ENCODE measurements around the gene MYO5C. TPM values are rescaled to one million over a fixed set of nuclear protein-coding genes. Genes with fewer than 3 reads are reported as not detected.

The MYO5C gene
- total RNA-seq (2021) (0.43 and 0.63 TPM in 2 replicates), Bru-seq, nascent RNA (percentile 18 among the genes with signal in this experiment), BruChase-seq, experiment 1, labeled RNA remaining after a 2-hour chase (percentile 21 among the genes with signal in this experiment), BruChase-seq, experiment 2, labeled RNA remaining after a 6-hour chase (percentile 23 among the genes with signal in this experiment)
- long read RNA-seq, result 0 reads

GRCh38 chr15:52295421-52296001 is at the start of gene MYO5C:
TSS of gene MYO5C (minus strand) at chr15:52295804. CDS start at chr15:52295636, 168 bp downstream.
- no peaks in the 10 kb centered on the region for H3K36me3 ChIP-seq (ENCODE audit: insufficient read depth, low read length, poor library complexity, severe bottlenecking)
- TF ChIP-seq CTCF (conservative IDR thresholded peaks at IDR 0.05; ENCODE audit: low read depth, low read length) (no peak), EZH2 (IDR thresholded peaks at IDR 0.05; ENCODE audit: borderline replicate concordance, low read depth, low read length, poor library complexity, severe bottlenecking) (peak; percentile 60)
- POLR2A ChIA-PET (ENCODE audit: low non-redundant PET), result no interaction called here
- no peak for DNase-seq (ENCODE audit: low spot score)
- H3K27me3 ChIP-seq (replicated peaks; ENCODE audit: insufficient read depth, low read depth, low read length, poor library complexity), result peaks cover 44% of the 10 kb centered on the region
- BruUV-seq (replicated peaks), result no TSS peak
- no peak within 1 kb of the TSS for H3K27ac ChIP-seq (ENCODE audit: low read depth, low read length, poor library complexity, severe bottlenecking)
- no peaks in the 10 kb centered on the region for H3K9me3 ChIP-seq (ENCODE audit: low read depth, low read length, poor library complexity, severe bottlenecking)
- CTCF ChIA-PET, result no interaction called here
- intact Hi-C loops (cut with micrococcal nuclease; ENCODE audit: unreplicated experiment), result no loop called here
- H3K4me1 ChIP-seq (ENCODE audit: insufficient read depth, low read length, poor library complexity, severe bottlenecking), result no peaks in the 10 kb centered on the region
- H3K4me3 ChIP-seq (ENCODE audit: low read depth, low read length, poor library complexity, severe bottlenecking), result peak within 1 kb of the TSS; percentile 19

GRCh38 chr15:52344592-52344991 is 49.0 kb upstream of the MYO5C start:
- no peaks in the 10 kb centered on the region for H3K9me3 ChIP-seq (ENCODE audit: low read depth, low read length, poor library complexity, severe bottlenecking)
- ChIA-PET CTCF (no interaction called here), POLR2A (ENCODE audit: low non-redundant PET) (no interaction called here)
- H3K27ac ChIP-seq (ENCODE audit: low read depth, low read length, poor library complexity, severe bottlenecking), result no peak overlapping the region
- BruUV-seq (replicated peaks), result no TSS peak
- no peak for TF ChIP-seq EZH2 (IDR thresholded peaks at IDR 0.05; ENCODE audit: borderline replicate concordance, low read depth, low read length, poor library complexity, severe bottlenecking)
- no peak for TF ChIP-seq CTCF (conservative IDR thresholded peaks at IDR 0.05; ENCODE audit: low read depth, low read length)
- no peaks in the 10 kb centered on the region for H3K4me1 ChIP-seq (ENCODE audit: insufficient read depth, low read length, poor library complexity, severe bottlenecking)
- intact Hi-C loops (cut with micrococcal nuclease; ENCODE audit: unreplicated experiment), result no loop called here
- no peaks in the 10 kb centered on the region for H3K36me3 ChIP-seq (ENCODE audit: insufficient read depth, low read length, poor library complexity, severe bottlenecking)
- H3K27me3 ChIP-seq (replicated peaks; ENCODE audit: insufficient read depth, low read depth, low read length, poor library complexity), result no peaks in the 10 kb centered on the region
- no peak for DNase-seq (ENCODE audit: low spot score)
- H3K4me3 ChIP-seq (ENCODE audit: low read depth, low read length, poor library complexity, severe bottlenecking), result no peak overlapping the region

GRCh38 chr15:52343831-52344230 is 48.2 kb upstream of the MYO5C start:
- H3K27me3 ChIP-seq (replicated peaks; ENCODE audit: insufficient read depth, low read depth, low read length, poor library complexity), result no peaks in the 10 kb centered on the region
- CTCF ChIA-PET, result no interaction called here
- H3K4me3 ChIP-seq (ENCODE audit: low read depth, low read length, poor library complexity, severe bottlenecking), result no peak overlapping the region
- no peak for DNase-seq (ENCODE audit: low spot score)
- intact Hi-C loops (cut with micrococcal nuclease; ENCODE audit: unreplicated experiment), result no loop called here
- H3K4me1 ChIP-seq (ENCODE audit: insufficient read depth, low read length, poor library complexity, severe bottlenecking), result no peaks in the 10 kb centered on the region
- no peak overlapping the region for H3K27ac ChIP-seq (ENCODE audit: low read depth, low read length, poor library complexity, severe bottlenecking)
- H3K36me3 ChIP-seq (ENCODE audit: insufficient read depth, low read length, poor library complexity, severe bottlenecking), result no peaks in the 10 kb centered on the region
- TF ChIP-seq CTCF (conservative IDR thresholded peaks at IDR 0.05; ENCODE audit: low read depth, low read length), result no peak
- no peaks in the 10 kb centered on the region for H3K9me3 ChIP-seq (ENCODE audit: low read depth, low read length, poor library complexity, severe bottlenecking)
- no TSS peak for BruUV-seq (replicated peaks)
- POLR2A ChIA-PET (ENCODE audit: low non-redundant PET), result no interaction called here

Measured in A673 (cell line).